H9 (cell line): ENCODE data around the gene ATRN. TPM values are rescaled to one million over a fixed set of nuclear protein-coding genes. Genes with fewer than 3 reads are reported as not detected.

Experiments
- DNase-seq: peaks from one replicate; pipeline ENCODE4 v3.0.0-alpha.2; 2017
- H2AFZ ChIP-seq: one replicate; pipeline ENCODE4 v1.6.1; 2013; ENCODE audit warnings: mild to moderate bottlenecking, low read length, control low read depth, moderate library complexity
- H2AK5ac ChIP-seq: 2 replicates; pipeline ENCODE4 v1.6.1; 2013; ENCODE audit warnings: low read length, control low read depth, mixed read lengths; ENCODE audit not compliant: insufficient read length
- H2BK120ac ChIP-seq: one replicate; pipeline ENCODE4 v1.6.1; 2013; ENCODE audit warnings: low read depth, mild to moderate bottlenecking, low read length, control low read depth, inconsistent platforms; ENCODE audit not compliant: poor library complexity, severe bottlenecking
- H2BK12ac ChIP-seq: 2 replicates; pipeline ENCODE4 v1.6.1; 2013; ENCODE audit warnings: low read length, control low read depth, mixed read lengths, low read depth; ENCODE audit not compliant: insufficient read length
- H2BK15ac ChIP-seq: 2 replicates; pipeline ENCODE4 v1.6.1; 2013; ENCODE audit warnings: low read depth, low read length, control low read depth
- H2BK20ac ChIP-seq: one replicate; pipeline ENCODE4 v1.6.1; 2013; ENCODE audit warnings: low read depth, mild to moderate bottlenecking, low read length, control low read depth, inconsistent platforms; ENCODE audit not compliant: poor library complexity, severe bottlenecking
- H2BK5ac ChIP-seq: 2 replicates; pipeline ENCODE4 v1.6.1; 2013; ENCODE audit warnings: low read length, control low read depth, mixed read lengths; ENCODE audit not compliant: insufficient read length
- H3K14ac ChIP-seq: 2 replicates; pipeline ENCODE4 v1.6.1; 2013; ENCODE audit warnings: low read length, control low read depth; ENCODE audit not compliant: insufficient read depth
- H3K18ac ChIP-seq: 2 replicates; pipeline ENCODE4 v1.6.1; 2013; ENCODE audit warnings: low read depth, mild to moderate bottlenecking, mixed read lengths, low read length, control low read depth; ENCODE audit not compliant: insufficient read length
- H3K23ac ChIP-seq: 2 replicates; pipeline ENCODE4 v1.6.1; 2013; ENCODE audit warnings: low read length, control low read depth, mixed read lengths, low read depth; ENCODE audit not compliant: insufficient read length
- H3K23me2 ChIP-seq: 2 replicates; pipeline ENCODE4 v1.6.1; 2013; ENCODE audit warnings: low read depth, mild to moderate bottlenecking, mixed read lengths, low read length, control low read depth; ENCODE audit not compliant: insufficient read length, poor library complexity, severe bottlenecking
- H3K27ac ChIP-seq: 2 replicates; pipeline ENCODE4 v1.5.1; 2013; ENCODE audit warnings: low read length, control low read depth, mixed read lengths, low read depth; ENCODE audit not compliant: insufficient read length
- H3K27me3 ChIP-seq: 2 replicates; pipeline ENCODE4 v1.6.1; 2013; ENCODE audit warnings: low read length, control low read depth, inconsistent platforms; ENCODE audit not compliant: insufficient read depth
- H3K4ac ChIP-seq: 2 replicates; pipeline ENCODE4 v1.6.1; 2013; ENCODE audit warnings: low read depth, mild to moderate bottlenecking, control low read depth, inconsistent platforms, low read length, moderate library complexity
- H3K4me1 ChIP-seq: 2 replicates; pipeline ENCODE4 v1.6.1; 2013; ENCODE audit warnings: low read length, control low read depth, inconsistent platforms; ENCODE audit not compliant: insufficient read depth
- H3K4me2 ChIP-seq: 2 replicates; pipeline ENCODE4 v1.6.1; 2013; ENCODE audit warnings: low read length, control low read depth, mixed read lengths; ENCODE audit not compliant: insufficient read length, insufficient read depth
- H3K56ac ChIP-seq: 2 replicates; pipeline ENCODE4 v1.6.1; 2013; ENCODE audit warnings: low read depth, mild to moderate bottlenecking, mixed read lengths, low read length, control low read depth; ENCODE audit not compliant: insufficient read length
- H3K79me1 ChIP-seq: 2 replicates; pipeline ENCODE4 v1.6.1; 2013; ENCODE audit warnings: low read depth, mild to moderate bottlenecking, moderate library complexity, low read length, control low read depth, inconsistent platforms; ENCODE audit not compliant: insufficient read depth, poor library complexity, severe bottlenecking
- H3K79me2 ChIP-seq: 2 replicates; pipeline ENCODE4 v1.6.1; 2013; ENCODE audit warnings: low read length, control low read depth, inconsistent platforms; ENCODE audit not compliant: insufficient read depth
- H3K9ac ChIP-seq: 2 replicates; pipeline ENCODE4 v1.6.1; 2013; ENCODE audit warnings: low read length, control low read depth, mixed read lengths; ENCODE audit not compliant: insufficient read length; ENCODE audit errors: extremely low read depth
- H3K9me3 ChIP-seq: one replicate; pipeline ENCODE4 v1.6.1; 2013; ENCODE audit warnings: low read depth, low read length, inconsistent platforms; ENCODE audit not compliant: control insufficient read depth
- H3T11ph ChIP-seq: one replicate; pipeline ENCODE4 v1.6.1; 2013; ENCODE audit warnings: mild to moderate bottlenecking, low read length, control low read depth, inconsistent platforms
- H4K20me1 ChIP-seq: one replicate; pipeline ENCODE4 v1.6.1; 2013; ENCODE audit not compliant: control insufficient read depth, insufficient read length, insufficient read depth
- H4K5ac ChIP-seq: 2 replicates; pipeline ENCODE4 v1.6.1; 2013; ENCODE audit warnings: low read depth, mild to moderate bottlenecking, mixed read lengths, low read length, control low read depth; ENCODE audit not compliant: insufficient read length
- H4K8ac ChIP-seq: replicated peaks from 2 replicates; pipeline ENCODE4 v1.6.1; 2013; ENCODE audit warnings: low read length, control low read depth, mixed read lengths, low read depth; ENCODE audit not compliant: insufficient read length
- H4K91ac ChIP-seq: 2 replicates; pipeline ENCODE4 v1.6.1; 2013; ENCODE audit warnings: low read depth, mild to moderate bottlenecking, moderate library complexity, mixed read lengths, low read length, control low read depth; ENCODE audit not compliant: insufficient read length
- H3K27ac Mint-ChIP-seq, 3 experiments: 2 replicates in 2 of 3; 3 replicates in 1 of 3; pipeline ENCODE4 v1.8.0; 2020 to 2021; ENCODE audit warnings: mixed read lengths in 3 of 3, mild to moderate bottlenecking in 1 of 3, moderate library complexity in 1 of 3
- H3K27me3 Mint-ChIP-seq: 2 replicates; pipeline ENCODE4 v1.8.0; 2021; ENCODE audit warnings: low read depth, mild to moderate bottlenecking, moderate library complexity, mixed read lengths
- H3K36me3 Mint-ChIP-seq, 3 experiments: 2 replicates in 2 of 3; 3 replicates in 1 of 3; pipeline ENCODE4 v1.8.0; 2020 to 2021; ENCODE audit warnings: low read depth in 3 of 3, mixed read lengths in 3 of 3; ENCODE audit not compliant: insufficient read depth in 1 of 3
- H3K4me1 Mint-ChIP-seq, 2 experiments: 2 replicates each; pipeline ENCODE4 v1.8.0; 2020; ENCODE audit warnings: mixed read lengths in 2 of 2
- H3K4me3 Mint-ChIP-seq, 2 experiments: 2 replicates in 1 of 2; 3 replicates in 1 of 2; pipeline ENCODE4 v1.8.0; 2020 to 2021; ENCODE audit warnings: mild to moderate bottlenecking in 2 of 2, mixed read lengths in 2 of 2, moderate library complexity in 1 of 2
- H3K9me3 Mint-ChIP-seq, 2 experiments: 2 replicates in 1 of 2; 3 replicates in 1 of 2; pipeline ENCODE4 v1.8.0; 2020; ENCODE audit warnings: mild to moderate bottlenecking in 2 of 2, mixed read lengths in 2 of 2, moderate library complexity in 1 of 2
- WGBS: extraction: QIAGEN DNeasy Blood & Tissue Kit; methylation state at CpG from one replicate; pipeline ENCODE4 v1.1.7; 2013; ENCODE audit warnings: missing lambda C conversion rate, low lambda C conversion rate, mixed read lengths; ENCODE audit not compliant: insufficient read length; ENCODE audit errors: extremely low coverage; 5-methylcytosine and 5-hydroxymethylcytosine counted together
- total RNA-seq: library from RNA; stranded (reverse); gene quantifications from 2 replicates; pipeline ENCODE4 v1.2.1, GENCODE V29; 2021
- TF ChIP-seq, protein P1 (sequence below): fragments of 200-600 bp; sonication (generic); conservative IDR thresholded peaks from 3 replicates; pipeline ENCODE4 v1.8.0; 2021; ENCODE audit warnings: antibody characterized with exemption, mild to moderate bottlenecking

The ATRN gene
- total RNA-seq, 1 experiment from 2014 or later, result 23.1 TPM

DNA sequence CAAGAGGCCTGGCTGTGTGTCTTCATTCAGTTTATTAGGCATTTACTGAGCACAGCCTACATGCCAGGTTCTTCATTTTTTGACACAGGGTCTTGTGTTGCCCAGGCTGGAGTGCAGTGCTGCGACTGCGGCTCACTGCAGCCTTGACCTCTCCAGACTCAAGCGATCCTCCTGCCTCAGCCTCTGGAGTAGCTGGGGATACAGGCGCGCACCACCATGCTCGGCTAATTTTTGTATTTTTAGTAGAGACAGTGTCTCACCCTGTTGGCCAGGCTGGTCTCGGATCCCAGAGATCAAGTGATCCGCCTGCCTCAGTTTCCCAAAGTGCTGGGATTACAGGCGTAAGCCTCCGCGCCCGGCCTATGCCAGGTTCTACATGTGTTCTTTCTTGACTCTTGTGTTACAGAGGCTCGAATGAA, 601 bp upstream of the ATRN start:
- H3K27ac ChIP-seq, result no peak overlapping the region
- Mint-ChIP-seq H3K4me1 (peaks cover 14% of the 10 kb centered on the region in 2 experiments), H3K36me3 (no peaks in the 10 kb centered on the region), H3K9me3 (no peaks in the 10 kb centered on the region), H3K4me3 (peak overlapping the region; percentile 92 to 96), H3K27me3 (peaks cover 74% of the 10 kb centered on the region), H3K27ac (no peak overlapping the region; a peak in 1 of 7 replicates)
- no peak for DNase-seq
- no peak overlapping the region for H4K8ac ChIP-seq
- H4K20me1 ChIP-seq, result no peaks in the 10 kb centered on the region
- no CpG with 5 or more reads among the region's 13 CpGs for WGBS
- no peak overlapping the region for H3K18ac ChIP-seq
- peak overlapping the region; percentile 90 for H3K4me2 ChIP-seq
- H2AFZ ChIP-seq, result no peak overlapping the region
- H3K4ac ChIP-seq, result no peak overlapping the region
- peaks cover 2% of the 10 kb centered on the region; the same call in 1 of the 2 replicates for H3K27me3 ChIP-seq
- H4K5ac ChIP-seq, result no peak overlapping the region
- H3K23me2 ChIP-seq, result peaks cover 11% of the 10 kb centered on the region
- TF ChIP-seq, protein P1, sequence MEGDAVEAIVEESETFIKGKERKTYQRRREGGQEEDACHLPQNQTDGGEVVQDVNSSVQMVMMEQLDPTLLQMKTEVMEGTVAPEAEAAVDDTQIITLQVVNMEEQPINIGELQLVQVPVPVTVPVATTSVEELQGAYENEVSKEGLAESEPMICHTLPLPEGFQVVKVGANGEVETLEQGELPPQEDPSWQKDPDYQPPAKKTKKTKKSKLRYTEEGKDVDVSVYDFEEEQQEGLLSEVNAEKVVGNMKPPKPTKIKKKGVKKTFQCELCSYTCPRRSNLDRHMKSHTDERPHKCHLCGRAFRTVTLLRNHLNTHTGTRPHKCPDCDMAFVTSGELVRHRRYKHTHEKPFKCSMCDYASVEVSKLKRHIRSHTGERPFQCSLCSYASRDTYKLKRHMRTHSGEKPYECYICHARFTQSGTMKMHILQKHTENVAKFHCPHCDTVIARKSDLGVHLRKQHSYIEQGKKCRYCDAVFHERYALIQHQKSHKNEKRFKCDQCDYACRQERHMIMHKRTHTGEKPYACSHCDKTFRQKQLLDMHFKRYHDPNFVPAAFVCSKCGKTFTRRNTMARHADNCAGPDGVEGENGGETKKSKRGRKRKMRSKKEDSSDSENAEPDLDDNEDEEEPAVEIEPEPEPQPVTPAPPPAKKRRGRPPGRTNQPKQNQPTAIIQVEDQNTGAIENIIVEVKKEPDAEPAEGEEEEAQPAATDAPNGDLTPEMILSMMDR, result no peak
- no peak overlapping the region for H4K91ac ChIP-seq
- H3K79me1 ChIP-seq, result no peaks in the 10 kb centered on the region
- H3K9me3 ChIP-seq, result no peaks in the 10 kb centered on the region
- H3K79me2 ChIP-seq, result peaks cover 4% of the 10 kb centered on the region; the same call in 1 of the 2 replicates
- H2BK120ac ChIP-seq, result no peak overlapping the region
- H2BK5ac ChIP-seq, result no peak overlapping the region
- no peak overlapping the region for H2BK15ac ChIP-seq
- H3T11ph ChIP-seq, result no peak overlapping the region
- H3K14ac ChIP-seq, result peak overlapping the region; percentile 74; the same call in 1 of the 2 replicates
- H3K9ac ChIP-seq, result no peak overlapping the region
- H3K23ac ChIP-seq, result no peak overlapping the region
- no peak overlapping the region for H2BK20ac ChIP-seq
- no peak overlapping the region for H2BK12ac ChIP-seq
- no peaks in the 10 kb centered on the region for H3K4me1 ChIP-seq
- no peak overlapping the region for H2AK5ac ChIP-seq
- H3K56ac ChIP-seq, result no peak overlapping the region
